ENCODE results near the gene COPS4. TPM values are rescaled to one million over a fixed set of nuclear protein-coding genes. Genes with fewer than 3 reads are reported as not detected.
A peak's percentile ranks its signal among the peaks of the same experiment; 100 is the strongest.

COPS4 gene
- total RNA-seq, 4 donors from 2014 or later: 6.7 to 81.8 (median 32.3) TPM

DNA sequence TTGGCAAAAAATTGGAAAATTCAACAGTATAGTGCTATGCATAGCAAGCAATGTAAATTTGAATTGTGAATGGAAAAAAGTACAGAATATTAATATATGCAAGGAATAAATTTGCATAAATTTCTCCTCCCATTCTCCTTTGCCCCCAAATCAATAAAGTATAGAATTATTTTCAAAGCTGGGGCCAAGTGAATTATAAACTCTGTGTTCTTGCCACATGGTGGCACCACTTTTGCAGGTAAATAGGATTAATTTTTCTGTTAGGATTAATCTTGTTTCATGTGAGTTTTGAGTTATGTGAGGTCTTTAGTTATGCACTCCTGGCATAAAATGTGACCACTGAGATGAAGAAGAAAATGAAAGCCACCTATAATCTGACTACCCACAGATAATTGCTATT is 19.9 kb downstream of the COPS4 start:
- H3K4me3 ChIP-seq: no peak overlapping the region
- peaks cover 0 to 29% (median 9%) of the 10 kb centered on the region in 4 donors for H3K36me3 ChIP-seq
- H3K4me1 ChIP-seq: no peaks in the 10 kb centered on the region
- TF ChIP-seq POLR2AphosphoS5 (IDR thresholded peaks at IDR 0.05): no peak
- TF ChIP-seq, protein P1, sequence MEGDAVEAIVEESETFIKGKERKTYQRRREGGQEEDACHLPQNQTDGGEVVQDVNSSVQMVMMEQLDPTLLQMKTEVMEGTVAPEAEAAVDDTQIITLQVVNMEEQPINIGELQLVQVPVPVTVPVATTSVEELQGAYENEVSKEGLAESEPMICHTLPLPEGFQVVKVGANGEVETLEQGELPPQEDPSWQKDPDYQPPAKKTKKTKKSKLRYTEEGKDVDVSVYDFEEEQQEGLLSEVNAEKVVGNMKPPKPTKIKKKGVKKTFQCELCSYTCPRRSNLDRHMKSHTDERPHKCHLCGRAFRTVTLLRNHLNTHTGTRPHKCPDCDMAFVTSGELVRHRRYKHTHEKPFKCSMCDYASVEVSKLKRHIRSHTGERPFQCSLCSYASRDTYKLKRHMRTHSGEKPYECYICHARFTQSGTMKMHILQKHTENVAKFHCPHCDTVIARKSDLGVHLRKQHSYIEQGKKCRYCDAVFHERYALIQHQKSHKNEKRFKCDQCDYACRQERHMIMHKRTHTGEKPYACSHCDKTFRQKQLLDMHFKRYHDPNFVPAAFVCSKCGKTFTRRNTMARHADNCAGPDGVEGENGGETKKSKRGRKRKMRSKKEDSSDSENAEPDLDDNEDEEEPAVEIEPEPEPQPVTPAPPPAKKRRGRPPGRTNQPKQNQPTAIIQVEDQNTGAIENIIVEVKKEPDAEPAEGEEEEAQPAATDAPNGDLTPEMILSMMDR (IDR thresholded peaks at IDR 0.05): peak in 4 of 5 experiments; percentile 13 to 45 (median 32)
- H3K9me3 ChIP-seq: no peaks in the 10 kb centered on the region
- intact Hi-C loops (cut with DNase I; ENCODE audit: low total_unique reads): no loop called here
- in situ Hi-C loops (cut with MboI; ENCODE audit: low pct_ligation_motif_present in 1 of 4, low pct_unique_long_range_greater_than_20kb in 1 of 4, low sequenced_read_pairs in 3 of 4): no loop called here
- H3K27me3 ChIP-seq: no peaks in the 10 kb centered on the region
- no peak for DNase-seq
- H3K27ac ChIP-seq: no peak overlapping the region

DNA sequence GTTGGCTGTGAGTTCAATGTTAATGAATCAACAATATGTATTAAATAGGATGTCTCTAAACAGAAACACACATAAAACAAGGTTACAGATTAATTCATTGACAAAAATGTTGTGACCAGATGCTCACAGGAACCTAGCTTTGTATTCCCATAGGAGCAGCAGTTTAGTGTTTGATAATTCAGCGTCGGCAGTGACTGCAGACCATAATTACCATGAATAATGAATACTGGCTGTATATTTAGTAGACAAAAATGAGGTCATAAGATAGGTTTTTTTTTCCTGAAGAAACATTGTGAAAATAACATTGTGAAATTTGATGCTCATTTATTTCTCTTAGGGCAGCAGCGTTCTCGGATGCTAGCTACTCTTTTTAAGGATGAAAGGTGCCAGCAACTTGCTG is 27.8 kb downstream of the COPS4 start:
- in situ Hi-C loops (cut with MboI; ENCODE audit: low pct_ligation_motif_present in 1 of 4, low pct_unique_long_range_greater_than_20kb in 1 of 4, low sequenced_read_pairs in 3 of 4) (loop anchor here in 1 of 4 donors (10.0 kb wide), 1 partner anchor 202 kb away; no protein-coding TSS in a partner anchor), intact Hi-C loops (cut with DNase I; ENCODE audit: low total_unique reads) (no loop called here)
- Histone ChIP-seq H3K36me3 (peaks cover 0 to 57% (median 27%) of the 10 kb centered on the region in 4 donors), H3K4me3 (no peak overlapping the region), H3K27me3 (no peaks in the 10 kb centered on the region), H3K4me1 (peaks cover 0 to 5% (median 0%) of the 10 kb centered on the region in 4 donors), H3K9me3 (no peaks in the 10 kb centered on the region), H3K27ac (no peak overlapping the region)
- no peak for TF ChIP-seq EP300 (IDR thresholded peaks at IDR 0.05; ENCODE audit: low read depth)
- TF ChIP-seq, protein P1 (IDR thresholded peaks at IDR 0.05): no peak
- TF ChIP-seq POLR2A (IDR thresholded peaks at IDR 0.05): no peak
- no peak for TF ChIP-seq POLR2AphosphoS5 (IDR thresholded peaks at IDR 0.05)
- DNase-seq: no peak
- 89 to 94% methylated on average over 4 of the region's 4 CpGs for WGBS, 2 donors (ENCODE audit: low coverage in 1 of 2)

DNA sequence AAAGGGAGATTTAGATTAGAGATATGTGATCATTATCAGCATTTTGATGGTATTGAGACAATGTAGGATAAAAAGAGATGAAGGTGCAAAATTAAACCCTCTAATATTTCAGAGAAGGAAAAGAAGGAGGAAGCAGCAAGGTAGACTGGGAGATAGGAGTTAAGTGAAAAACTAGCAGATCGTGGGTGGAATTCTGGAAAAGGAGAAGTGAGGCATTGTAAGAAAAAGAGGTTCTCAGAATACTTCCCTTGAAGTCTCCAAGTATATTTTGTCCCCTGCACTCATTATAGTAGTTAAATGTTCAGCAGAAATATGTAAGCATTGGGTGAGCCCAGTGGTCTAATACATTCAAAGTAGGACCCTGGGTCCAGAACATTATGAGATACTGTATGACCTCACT is 30.3 kb downstream of the COPS4 start:
- Histone ChIP-seq H3K27me3 (no peaks in the 10 kb centered on the region), H3K36me3 (peaks cover 0 to 67% (median 31%) of the 10 kb centered on the region in 4 donors), H3K9me3 (no peaks in the 10 kb centered on the region), H3K4me1 (peaks cover 0 to 6% (median under 1%) of the 10 kb centered on the region in 4 donors), H3K27ac (no peak overlapping the region), H3K4me3 (no peak overlapping the region)
- 86 to 89% methylated on average over 1 of the region's 1 CpG for WGBS, 2 donors (ENCODE audit: low coverage in 1 of 2)
- in situ Hi-C loops (cut with MboI; ENCODE audit: low pct_ligation_motif_present in 1 of 4, low pct_unique_long_range_greater_than_20kb in 1 of 4, low sequenced_read_pairs in 3 of 4) (loop anchor here in 1 of 4 donors (10.0 kb wide), 1 partner anchor 200 kb away; no protein-coding TSS in a partner anchor), intact Hi-C loops (cut with DNase I; ENCODE audit: low total_unique reads) (no loop called here)
- no peak for DNase-seq
- no peak for TF ChIP-seq POLR2AphosphoS5 (IDR thresholded peaks at IDR 0.05)
- no peak for TF ChIP-seq POLR2A (IDR thresholded peaks at IDR 0.05)
- TF ChIP-seq, protein P1 (IDR thresholded peaks at IDR 0.05): no peak

DNA sequence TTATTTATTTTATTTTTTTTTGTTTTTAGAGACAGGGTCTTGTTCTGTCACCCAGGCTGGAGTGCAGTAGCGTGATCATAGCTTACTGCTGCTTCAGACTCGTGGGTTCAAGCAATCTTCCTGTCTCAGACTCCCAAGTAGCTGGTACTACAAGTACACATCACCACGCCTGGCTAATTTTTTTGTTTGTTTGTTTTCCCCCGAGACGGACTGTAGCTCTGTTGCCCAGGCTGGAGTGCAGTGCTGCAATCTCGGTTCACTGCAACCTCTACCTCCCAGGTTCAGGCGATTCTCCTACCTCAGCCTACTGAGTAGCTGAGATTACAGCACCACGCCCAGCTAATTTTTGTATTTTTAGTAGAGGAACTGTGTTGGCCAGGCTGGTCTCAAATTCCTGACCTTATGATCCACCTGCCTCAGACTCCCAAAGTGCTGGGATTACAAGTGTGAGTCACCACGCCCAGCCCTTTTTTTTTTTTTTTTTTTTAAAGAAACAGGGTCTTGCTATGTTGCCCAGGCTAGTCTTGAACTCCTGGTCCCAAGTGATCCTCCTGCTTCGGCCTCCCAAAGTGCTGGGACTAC is 32.2 kb downstream of the COPS4 start:
- Histone ChIP-seq H3K9me3 (no peaks in the 10 kb centered on the region), H3K36me3 (peaks cover 0 to 60% (median 27%) of the 10 kb centered on the region in 4 donors), H3K27me3 (no peaks in the 10 kb centered on the region), H3K4me3 (no peak overlapping the region), H3K4me1 (peaks cover 0 to 13% (median 4%) of the 10 kb centered on the region in 4 donors), H3K27ac (no peak overlapping the region)
- no peak for DNase-seq
- TF ChIP-seq POLR2AphosphoS5 (IDR thresholded peaks at IDR 0.05) (no peak), POLR2A (IDR thresholded peaks at IDR 0.05) (no peak), EP300 (IDR thresholded peaks at IDR 0.05; ENCODE audit: low read depth) (no peak)
- TF ChIP-seq, protein P1 (IDR thresholded peaks at IDR 0.05): no peak
- 64 to 77% methylated on average over 3 to 10 of the region's 10 CpGs for WGBS, 2 donors (ENCODE audit: low coverage in 1 of 2)
- in situ Hi-C loops (cut with MboI; ENCODE audit: low pct_ligation_motif_present in 1 of 4, low pct_unique_long_range_greater_than_20kb in 1 of 4, low sequenced_read_pairs in 3 of 4) (loop anchor here in 1 of 4 donors (10.0 kb wide), 1 partner anchor 198 kb away; no protein-coding TSS in a partner anchor), intact Hi-C loops (cut with DNase I; ENCODE audit: low total_unique reads) (no loop called here)

All from transverse colon (tissue), 4 donors.